ENCODE data around the gene GCC1. TPM values are rescaled to one million over a fixed set of nuclear protein-coding genes. Genes with fewer than 3 reads are reported as not detected.
"Not testable (repeated sequence)": the region's sequence is repeated elsewhere in the genome, so short reads cannot be mapped to it uniquely, and the experiment has no call there.

The GCC1 gene
- total and polyA plus RNA-seq, 2 donors (not counting 3 experiments of a cell fraction or from before 2014, with no cell fraction given), result 4.6 to 15.5 TPM

DNA sequence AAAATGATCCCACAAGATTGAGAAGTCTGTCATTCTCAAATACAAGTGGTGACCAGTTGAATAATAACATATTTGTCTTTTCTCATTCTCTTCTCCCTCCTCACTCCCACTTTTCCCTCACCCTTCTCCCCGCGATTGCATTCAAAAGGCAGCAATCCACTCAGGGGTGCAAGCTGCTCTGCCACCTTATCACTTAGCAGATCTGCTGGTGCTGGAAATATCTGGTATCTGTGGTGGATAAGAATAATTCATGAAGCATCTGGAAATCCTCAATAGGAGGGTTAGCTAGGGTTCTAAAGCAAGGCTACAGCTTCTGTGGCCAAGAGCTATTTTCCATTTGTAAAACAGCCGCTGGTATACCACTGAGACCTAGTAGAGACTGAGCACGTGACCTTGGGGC is 43.8 kb downstream of the GCC1 start:
- no peaks in the 10 kb centered on the region for H3K9me1 ChIP-seq (replicated peaks; ENCODE audit: control insufficient read depth, extremely low read depth, insufficient read depth, low read length)
- H3K4me2 ChIP-seq (ENCODE audit: insufficient read depth, low read length), result no peak overlapping the region
- H3K27me3 ChIP-seq (ENCODE audit: control insufficient read depth in 2 of 2, insufficient read depth in 2 of 2, low read length in 2 of 2), result peaks cover 14 to 15% of the 10 kb centered on the region in 2 experiments
- POLR2A ChIA-PET, result no interaction called here
- H3K4me3 ChIP-seq (replicated peaks in 1 of 3; ENCODE audit: insufficient read depth in 1 of 3, low read depth in 1 of 3, low read length in 3 of 3), result no peak overlapping the region
- no peak overlapping the region for H3K27ac ChIP-seq (ENCODE audit: insufficient read depth, low read depth, low read length)
- FAIRE-seq (no peak), DNase-seq (ENCODE audit: low read depth, low spot score) (no peak)
- H2AFZ ChIP-seq (ENCODE audit: low read depth, low read length), result no peak overlapping the region
- H3K9ac ChIP-seq (replicated peaks; ENCODE audit: extremely low read depth, insufficient read depth, low read length), result no peak overlapping the region
- H3K36me3 ChIP-seq (ENCODE audit: control insufficient read depth in 2 of 2, extremely low read depth in 1 of 2, insufficient read depth in 2 of 2, low read length in 2 of 2), result no peaks in the 10 kb centered on the region
- no peaks in the 10 kb centered on the region for H3K4me1 ChIP-seq (ENCODE audit: control insufficient read depth, extremely low read depth, insufficient read depth, low read length)
- no peaks in the 10 kb centered on the region for H4K20me1 ChIP-seq (replicated peaks; ENCODE audit: control insufficient read depth, extremely low read depth, insufficient read depth, low read length)
- TF ChIP-seq MYC (IDR thresholded peaks at IDR 0.05; ENCODE audit: low read depth, low read length) (no peak), JUN (IDR thresholded peaks at IDR 0.05; ENCODE audit: borderline replicate concordance, insufficient read depth, insufficient read length, low read depth) (no peak), FOS (IDR thresholded peaks at IDR 0.05; ENCODE audit: borderline replicate concordance, insufficient read depth, low read length) (no peak), GATA2 (IDR thresholded peaks at IDR 0.05; ENCODE audit: insufficient read depth, insufficient read length, low read depth, low read length) (no peak), EZH2 (IDR thresholded peaks at IDR 0.05; ENCODE audit: borderline replicate concordance, low read depth, low read length, severe bottlenecking) (no peak), POLR2A (IDR thresholded peaks at IDR 0.05; ENCODE audit: low read depth, low read length) (no peak), POLR2AphosphoS5 (IDR thresholded peaks at IDR 0.05; ENCODE audit: insufficient read depth, low read depth, low read length) (no peak)
- TF ChIP-seq, protein P1, sequence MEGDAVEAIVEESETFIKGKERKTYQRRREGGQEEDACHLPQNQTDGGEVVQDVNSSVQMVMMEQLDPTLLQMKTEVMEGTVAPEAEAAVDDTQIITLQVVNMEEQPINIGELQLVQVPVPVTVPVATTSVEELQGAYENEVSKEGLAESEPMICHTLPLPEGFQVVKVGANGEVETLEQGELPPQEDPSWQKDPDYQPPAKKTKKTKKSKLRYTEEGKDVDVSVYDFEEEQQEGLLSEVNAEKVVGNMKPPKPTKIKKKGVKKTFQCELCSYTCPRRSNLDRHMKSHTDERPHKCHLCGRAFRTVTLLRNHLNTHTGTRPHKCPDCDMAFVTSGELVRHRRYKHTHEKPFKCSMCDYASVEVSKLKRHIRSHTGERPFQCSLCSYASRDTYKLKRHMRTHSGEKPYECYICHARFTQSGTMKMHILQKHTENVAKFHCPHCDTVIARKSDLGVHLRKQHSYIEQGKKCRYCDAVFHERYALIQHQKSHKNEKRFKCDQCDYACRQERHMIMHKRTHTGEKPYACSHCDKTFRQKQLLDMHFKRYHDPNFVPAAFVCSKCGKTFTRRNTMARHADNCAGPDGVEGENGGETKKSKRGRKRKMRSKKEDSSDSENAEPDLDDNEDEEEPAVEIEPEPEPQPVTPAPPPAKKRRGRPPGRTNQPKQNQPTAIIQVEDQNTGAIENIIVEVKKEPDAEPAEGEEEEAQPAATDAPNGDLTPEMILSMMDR (IDR thresholded peaks at IDR 0.05; ENCODE audit: extremely low read depth in 1 of 2, insufficient read depth in 1 of 2, low read depth in 1 of 2, low read length in 2 of 2), result no peak
- TF ChIP-seq, protein P2, sequence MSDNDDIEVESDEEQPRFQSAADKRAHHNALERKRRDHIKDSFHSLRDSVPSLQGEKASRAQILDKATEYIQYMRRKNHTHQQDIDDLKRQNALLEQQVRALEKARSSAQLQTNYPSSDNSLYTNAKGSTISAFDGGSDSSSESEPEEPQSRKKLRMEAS (IDR thresholded peaks at IDR 0.05; ENCODE audit: insufficient read depth, insufficient read length), result no peak
- no TSS peak for BruUV-seq (replicated peaks)
- dilution Hi-C loops (cut with MboI; ENCODE audit: extremely low pct_ligation_motif_present, low sequenced_read_pairs), result no loop called here
- no peaks in the 10 kb centered on the region for H3K9me3 ChIP-seq (replicated peaks; ENCODE audit: control insufficient read depth, insufficient read depth, low read length)
- CTCF ChIA-PET, result no interaction called here
- no peaks in the 10 kb centered on the region for H3K79me2 ChIP-seq (ENCODE audit: control insufficient read depth, insufficient read depth, low read length)
- intact Hi-C loops (cut with micrococcal nuclease), result no loop called here

DNA sequence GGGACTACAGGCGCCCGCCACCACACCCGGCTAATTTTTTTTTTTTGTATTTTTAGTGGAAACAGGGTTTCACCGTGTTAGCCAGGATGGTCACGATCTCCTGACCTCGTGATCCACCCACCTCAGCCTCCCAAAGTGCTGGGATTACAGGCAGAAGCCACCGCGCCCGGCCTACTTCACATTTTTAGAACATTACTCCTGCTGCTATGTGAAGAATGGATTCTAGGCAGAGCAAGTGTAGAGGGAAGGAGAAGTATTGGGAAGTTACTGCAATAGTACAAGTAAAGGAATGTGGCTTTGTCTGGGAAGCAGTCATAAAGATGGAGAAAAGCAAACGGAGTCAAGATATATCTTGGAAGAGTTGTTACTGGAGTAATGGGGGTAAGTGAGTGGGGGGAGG is 44.9 kb downstream of the GCC1 start:
- H3K4me1 ChIP-seq (ENCODE audit: control insufficient read depth, extremely low read depth, insufficient read depth, low read length); H3K27ac ChIP-seq (ENCODE audit: insufficient read depth, low read depth, low read length); intact Hi-C loops (cut with micrococcal nuclease); DNase-seq (ENCODE audit: low read depth, low spot score); POLR2A ChIA-PET; H3K9me1 ChIP-seq (replicated peaks; ENCODE audit: control insufficient read depth, extremely low read depth, insufficient read depth, low read length); H3K9me3 ChIP-seq (replicated peaks; ENCODE audit: control insufficient read depth, insufficient read depth, low read length); H3K4me3 ChIP-seq (replicated peaks in 1 of 3; ENCODE audit: insufficient read depth in 1 of 3, low read depth in 1 of 3, low read length in 3 of 3); dilution Hi-C loops (cut with MboI; ENCODE audit: extremely low pct_ligation_motif_present, low sequenced_read_pairs); H4K20me1 ChIP-seq (replicated peaks; ENCODE audit: control insufficient read depth, extremely low read depth, insufficient read depth, low read length); H3K79me2 ChIP-seq (ENCODE audit: control insufficient read depth, insufficient read depth, low read length); FAIRE-seq; BruUV-seq (replicated peaks); CTCF ChIA-PET; H3K9ac ChIP-seq (replicated peaks; ENCODE audit: extremely low read depth, insufficient read depth, low read length); H2AFZ ChIP-seq (ENCODE audit: low read depth, low read length); H3K4me2 ChIP-seq (ENCODE audit: insufficient read depth, low read length); H3K36me3 ChIP-seq (ENCODE audit: control insufficient read depth in 2 of 2, extremely low read depth in 1 of 2, insufficient read depth in 2 of 2, low read length in 2 of 2): not testable (repeated sequence)
- H3K27me3 ChIP-seq (ENCODE audit: control insufficient read depth in 2 of 2, insufficient read depth in 2 of 2, low read length in 2 of 2), result peaks cover 19 to 20% of the 10 kb centered on the region in 2 experiments
